Trophoblast cell (in vitro differentiated cells and primary cell): ENCODE measurements around the gene PTPRQ.
A peak's percentile ranks its signal among the peaks of the same experiment; 100 is the strongest.

Experiments
- DNase-seq, 2 donors: peaks; one replicate each; pipeline ENCODE4 v3.0.0-alpha.2; 2016
- H2AFZ ChIP-seq: 2 replicates; pipeline ENCODE4 v1.6.1; 2013; ENCODE audit warnings: low read length, moderate library complexity, mild to moderate bottlenecking; ENCODE audit not compliant: insufficient read depth, poor library complexity
- H2AK5ac ChIP-seq: 2 replicates; pipeline ENCODE4 v1.6.1; 2013; ENCODE audit warnings: mild to moderate bottlenecking, low read length
- H2BK120ac ChIP-seq: 2 replicates; pipeline ENCODE4 v1.6.1; 2013; ENCODE audit warnings: low read length, mild to moderate bottlenecking, moderate library complexity; ENCODE audit not compliant: insufficient read depth, poor library complexity
- H2BK12ac ChIP-seq: 2 replicates; pipeline ENCODE4 v1.6.1; 2013; ENCODE audit warnings: mild to moderate bottlenecking, low read length, moderate library complexity
- H2BK5ac ChIP-seq: 2 replicates; pipeline ENCODE4 v1.6.1; 2013; ENCODE audit warnings: low read length, low read depth, moderate library complexity, mild to moderate bottlenecking; ENCODE audit not compliant: poor library complexity
- H3K14ac ChIP-seq: 2 replicates; pipeline ENCODE4 v1.6.1; 2013; ENCODE audit warnings: mild to moderate bottlenecking, low read length
- H3K18ac ChIP-seq: 2 replicates; pipeline ENCODE4 v1.6.1; 2013; ENCODE audit warnings: mild to moderate bottlenecking, low read length
- H3K23ac ChIP-seq: 2 replicates; pipeline ENCODE4 v1.6.1; 2013; ENCODE audit warnings: low read length
- H3K27ac ChIP-seq: 2 replicates; pipeline ENCODE4 v1.5.1; 2013; ENCODE audit warnings: low read depth, mild to moderate bottlenecking, inconsistent platforms, low read length, moderate library complexity
- H3K27me3 ChIP-seq: 2 replicates; pipeline ENCODE4 v1.6.1; 2013; ENCODE audit warnings: inconsistent platforms, mild to moderate bottlenecking, low read length, moderate library complexity; ENCODE audit not compliant: insufficient read depth
- H3K36me3 ChIP-seq, 2 experiments: 1 replicate in 1 of 2; 2 replicates in 1 of 2; pipeline ENCODE4 v1.6.1; 2013; ENCODE audit warnings: low read length in 2 of 2, mild to moderate bottlenecking in 2 of 2, moderate library complexity in 1 of 2; ENCODE audit not compliant: insufficient read depth in 2 of 2, control insufficient read depth in 1 of 2
- H3K4ac ChIP-seq: 2 replicates; pipeline ENCODE4 v1.6.1; 2013; ENCODE audit warnings: low read depth, mild to moderate bottlenecking, low read length, moderate library complexity
- H3K4me1 ChIP-seq, 2 experiments: 1 replicate in 1 of 2; 2 replicates in 1 of 2; pipeline ENCODE4 v1.6.1; 2013; ENCODE audit warnings: low read length in 2 of 2, mild to moderate bottlenecking in 2 of 2, moderate library complexity in 1 of 2; ENCODE audit not compliant: insufficient read depth in 2 of 2, control insufficient read depth in 1 of 2
- H3K4me2 ChIP-seq: 2 replicates; pipeline ENCODE4 v1.6.1; 2013; ENCODE audit warnings: inconsistent platforms, mild to moderate bottlenecking, low read length, moderate library complexity
- H3K4me3 ChIP-seq: 2 replicates; pipeline ENCODE4 v1.5.1; 2013; ENCODE audit warnings: mild to moderate bottlenecking, low read depth, low read length, inconsistent platforms
- H3K79me1 ChIP-seq: one replicate; pipeline ENCODE4 v1.6.1; 2013; ENCODE audit warnings: low read length
- H3K79me2 ChIP-seq: 2 replicates; pipeline ENCODE4 v1.6.1; 2013; ENCODE audit warnings: low read length, mild to moderate bottlenecking; ENCODE audit not compliant: control insufficient read depth, insufficient read depth, poor library complexity
- H3K9ac ChIP-seq: 2 replicates; pipeline ENCODE4 v1.6.1; 2013; ENCODE audit warnings: mild to moderate bottlenecking, low read length
- H3K9me3 ChIP-seq: 2 replicates; pipeline ENCODE4 v1.6.1; 2013; ENCODE audit warnings: low read depth, mild to moderate bottlenecking, control low read depth, inconsistent platforms, low read length; ENCODE audit not compliant: insufficient read depth
- H4K12ac ChIP-seq: 2 replicates; pipeline ENCODE4 v1.6.1; 2013; ENCODE audit warnings: low read depth, mild to moderate bottlenecking, low read length, moderate library complexity
- H4K8ac ChIP-seq: 2 replicates; pipeline ENCODE4 v1.6.1; 2013; ENCODE audit warnings: low read depth, mild to moderate bottlenecking, low read length, moderate library complexity
- H4K91ac ChIP-seq: one replicate; pipeline ENCODE4 v1.6.1; 2013; ENCODE audit warnings: low read depth, mild to moderate bottlenecking, low read length, moderate library complexity
- WGBS: extraction: QIAGEN DNeasy Blood & Tissue Kit; methylation state at CpG from one replicate; pipeline ENCODE4 v1.1.7; 2013; ENCODE audit warnings: missing lambda C conversion rate; ENCODE audit not compliant: insufficient read length, insufficient coverage; ENCODE audit errors: extremely low coverage; 5-methylcytosine and 5-hydroxymethylcytosine counted together

The PTPRQ gene

DNA sequence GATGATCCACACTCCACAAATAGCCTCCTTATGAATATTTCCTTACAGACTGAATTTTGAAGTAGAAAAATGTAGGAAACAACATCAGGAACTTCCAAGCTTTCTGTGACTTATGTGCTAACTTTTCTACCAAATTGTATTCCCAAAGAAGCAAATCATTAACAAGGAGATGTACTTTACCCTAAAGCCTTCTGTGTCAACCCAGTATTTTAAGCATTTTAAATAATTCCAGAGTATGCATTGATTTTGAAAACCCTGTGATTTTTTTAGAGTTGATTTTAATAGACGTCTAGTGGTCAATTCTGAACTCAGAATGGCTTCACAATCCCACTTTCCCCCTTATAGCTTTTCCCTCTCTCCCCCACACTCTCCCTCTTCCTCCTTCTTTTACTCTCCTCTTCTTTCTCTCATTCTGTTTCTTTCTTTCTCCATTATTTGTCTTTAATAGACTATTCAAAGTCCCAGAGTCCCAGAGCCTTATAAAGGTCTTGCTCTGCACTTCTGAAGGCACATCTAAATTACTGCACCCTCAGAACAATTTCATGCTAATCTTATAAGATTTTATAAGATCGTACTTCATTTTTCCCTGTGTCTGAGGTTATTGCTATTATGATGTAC lies 253.3 kb downstream of the PTPRQ start:
- H3K4me3 ChIP-seq = no peak overlapping the region
- H2AK5ac ChIP-seq = no peak overlapping the region
- H4K91ac ChIP-seq = no peak overlapping the region
- no peaks in the 10 kb centered on the region for H3K9me3 ChIP-seq
- H3K27ac ChIP-seq = no peak overlapping the region
- no peak overlapping the region for H3K14ac ChIP-seq
- H3K18ac ChIP-seq = no peak overlapping the region
- no peak overlapping the region for H2BK5ac ChIP-seq
- no peaks in the 10 kb centered on the region for H3K27me3 ChIP-seq
- H4K8ac ChIP-seq = no peak overlapping the region
- no peak overlapping the region for H2BK12ac ChIP-seq
- H2BK120ac ChIP-seq = no peak overlapping the region
- no peak overlapping the region for H3K4ac ChIP-seq
- no peak overlapping the region for H2AFZ ChIP-seq
- no CpG with 5 or more reads among the region's 2 CpGs for WGBS
- no peaks in the 10 kb centered on the region for H3K79me1 ChIP-seq
- H3K9ac ChIP-seq = no peak overlapping the region
- H3K79me2 ChIP-seq = no peaks in the 10 kb centered on the region
- no peaks in the 10 kb centered on the region for H3K36me3 ChIP-seq
- DNase-seq = no peak
- H3K23ac ChIP-seq = no peak overlapping the region
- H4K12ac ChIP-seq = no peak overlapping the region
- H3K4me2 ChIP-seq = no peak overlapping the region
- no peaks in the 10 kb centered on the region for H3K4me1 ChIP-seq

DNA sequence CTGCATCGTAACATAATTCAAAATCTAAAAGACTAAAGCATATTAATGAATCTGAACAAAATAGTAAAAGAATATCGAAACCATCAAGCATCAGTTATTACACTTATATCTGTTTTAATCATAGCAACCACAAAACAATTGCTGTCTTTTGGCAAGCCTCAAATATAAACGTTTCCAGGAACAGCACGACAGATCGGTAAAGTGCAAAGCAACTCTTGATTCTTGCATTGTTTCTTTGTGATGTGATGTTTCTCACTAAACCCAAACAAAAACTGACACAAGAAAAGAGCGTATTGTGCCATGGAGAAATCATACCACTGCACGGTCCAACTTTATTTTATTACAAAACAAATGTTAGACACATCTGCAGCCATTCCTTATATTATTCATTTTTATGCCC lies 254.2 kb downstream of the PTPRQ start:
- WGBS = no CpG with 5 or more reads among the region's 7 CpGs
- no peak overlapping the region for H2AFZ ChIP-seq

GRCh38 chr12:80698847-80699542 lies 255.0 kb downstream of the PTPRQ start:
- no peak overlapping the region for H4K91ac ChIP-seq
- H2AK5ac ChIP-seq = no peak overlapping the region
- no peak overlapping the region for H2BK12ac ChIP-seq
- H3K18ac ChIP-seq = no peak overlapping the region
- H2BK5ac ChIP-seq = no peak overlapping the region
- H3K27me3 ChIP-seq = no peaks in the 10 kb centered on the region
- H3K4ac ChIP-seq = no peak overlapping the region
- H2AFZ ChIP-seq = no peak overlapping the region
- H3K27ac ChIP-seq = no peak overlapping the region
- WGBS = no CpG with 5 or more reads among the region's 7 CpGs
- H3K23ac ChIP-seq = no peak overlapping the region
- H4K8ac ChIP-seq = no peak overlapping the region
- no peaks in the 10 kb centered on the region for H3K79me2 ChIP-seq
- H2BK120ac ChIP-seq = no peak overlapping the region
- H3K4me2 ChIP-seq = no peak overlapping the region
- H3K79me1 ChIP-seq = no peaks in the 10 kb centered on the region
- H3K14ac ChIP-seq = no peak overlapping the region
- H3K4me3 ChIP-seq = no peak overlapping the region
- peaks cover 3 to 6% of the 10 kb centered on the region in 2 experiments for H3K4me1 ChIP-seq
- DNase-seq = peak in 1 of 2 donors; percentile 42
- no peak overlapping the region for H3K9ac ChIP-seq
- H3K9me3 ChIP-seq = no peaks in the 10 kb centered on the region
- no peaks in the 10 kb centered on the region for H3K36me3 ChIP-seq
- H4K12ac ChIP-seq = no peak overlapping the region

More for the DNA sequence above, 254.2 kb downstream of the PTPRQ start:
- no peak overlapping the region for H3K18ac ChIP-seq
- H3K4ac ChIP-seq = no peak overlapping the region
- H3K79me2 ChIP-seq = no peaks in the 10 kb centered on the region
- H3K9me3 ChIP-seq = no peaks in the 10 kb centered on the region
- H4K8ac ChIP-seq = no peak overlapping the region
- no peak overlapping the region for H3K4me3 ChIP-seq
- no peak overlapping the region for H2BK120ac ChIP-seq
- H2BK12ac ChIP-seq = no peak overlapping the region
- H3K23ac ChIP-seq = no peak overlapping the region
- no peak overlapping the region for H2BK5ac ChIP-seq
- DNase-seq = no peak
- peaks cover 3 to 6% of the 10 kb centered on the region in 2 experiments for H3K4me1 ChIP-seq
- no peak overlapping the region for H4K12ac ChIP-seq
- no peak overlapping the region for H4K91ac ChIP-seq
- no peaks in the 10 kb centered on the region for H3K36me3 ChIP-seq
- H3K4me2 ChIP-seq = no peak overlapping the region
- H2AK5ac ChIP-seq = no peak overlapping the region
- no peak overlapping the region for H3K14ac ChIP-seq
- no peak overlapping the region for H3K9ac ChIP-seq
- H3K79me1 ChIP-seq = no peaks in the 10 kb centered on the region
- no peaks in the 10 kb centered on the region for H3K27me3 ChIP-seq
- no peak overlapping the region for H3K27ac ChIP-seq

DNA sequence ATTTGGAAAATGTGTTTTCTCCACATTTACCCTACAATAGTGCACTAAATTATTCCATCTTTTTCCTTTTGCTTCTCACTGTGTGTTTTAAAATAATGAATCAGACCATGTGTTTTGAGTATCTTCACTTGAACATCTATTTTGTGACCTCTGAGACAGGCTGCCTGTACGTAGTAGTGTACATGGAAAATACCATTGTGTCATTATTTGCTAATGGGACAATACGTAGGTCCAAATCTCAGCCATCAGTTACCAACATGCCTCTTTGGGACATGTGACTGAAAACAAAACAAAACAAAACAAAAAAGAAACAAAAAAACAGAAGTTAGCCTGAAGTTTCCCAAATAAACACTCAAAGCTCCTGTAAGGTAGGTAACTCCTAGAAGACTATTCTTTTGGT lies 256.3 kb downstream of the PTPRQ start:
- H2AK5ac ChIP-seq = no peak overlapping the region
- H2BK12ac ChIP-seq = no peak overlapping the region
- H2BK5ac ChIP-seq = no peak overlapping the region
- H3K9me3 ChIP-seq = no peaks in the 10 kb centered on the region
- no peak overlapping the region for H2AFZ ChIP-seq
- no peaks in the 10 kb centered on the region for H3K27me3 ChIP-seq
- no peak overlapping the region for H3K14ac ChIP-seq
- H3K36me3 ChIP-seq = no peaks in the 10 kb centered on the region
- no peak overlapping the region for H3K27ac ChIP-seq
- no peak overlapping the region for H4K8ac ChIP-seq
- no peak overlapping the region for H3K4ac ChIP-seq
- H3K79me1 ChIP-seq = no peaks in the 10 kb centered on the region
- no peak overlapping the region for H3K18ac ChIP-seq
- peak in 1 of 2 donors; percentile 5 for DNase-seq
- H2BK120ac ChIP-seq = no peak overlapping the region
- H3K9ac ChIP-seq = no peak overlapping the region
- no peak overlapping the region for H3K4me2 ChIP-seq
- no peak overlapping the region for H4K91ac ChIP-seq
- no peak overlapping the region for H4K12ac ChIP-seq
- H3K4me3 ChIP-seq = no peak overlapping the region
- H3K23ac ChIP-seq = no peak overlapping the region
- peaks cover 3 to 6% of the 10 kb centered on the region in 2 experiments for H3K4me1 ChIP-seq
- no peaks in the 10 kb centered on the region for H3K79me2 ChIP-seq
- no CpG with 5 or more reads among the region's 2 CpGs for WGBS
